Activated CD8-positive, alpha-beta T cell treated with anti-CD3 and anti-CD28 coated beads, Interleukin-2, amount 10 ng/mL, durations not matched to agents 7 days and 5 days (primary cell): ENCODE measurements around the gene ADGRD1. TPM values are rescaled to one million over a fixed set of nuclear protein-coding genes. Genes with fewer than 3 reads are reported as not detected.

Experiments used
- ATAC-seq: fragments of 150-1000 bp; cut with Tn5 transposase; one replicate; pipeline ENCODE4 v1.10.0; 2021; ENCODE audit warnings: moderate library complexity
- CTCF ChIA-PET: fragments of 350-600 bp; sonication (Branson Sonifier 250); formaldehyde crosslinking; loops from one replicate; lab custom pipeline; 2021; ENCODE audit warnings: antibody characterized with exemption; lab: Charles Lee
- POLR2A ChIA-PET: fragments of 350-600 bp; sonication (Branson Sonifier 250); formaldehyde crosslinking; loops from one replicate; lab custom pipeline; 2021; ENCODE audit warnings: antibody characterized with exemption; lab: Charles Lee
- DNase-seq: peaks from one replicate; pipeline ENCODE4 v3.0.0-alpha.2; 2020
- H3K27ac Mint-ChIP-seq: one replicate; pipeline ENCODE4 v1.8.0; 2021; ENCODE audit warnings: mild to moderate bottlenecking, mixed read lengths
- H3K27me3 Mint-ChIP-seq: one replicate; pipeline ENCODE4 v1.8.0; 2021; ENCODE audit warnings: low read depth, mixed read lengths
- H3K36me3 Mint-ChIP-seq: one replicate; pipeline ENCODE4 v1.8.0; 2021; ENCODE audit warnings: low read depth, mixed read lengths
- H3K4me1 Mint-ChIP-seq: one replicate; pipeline ENCODE4 v1.8.0; 2021; ENCODE audit warnings: low read depth, mixed read lengths
- H3K4me3 Mint-ChIP-seq: one replicate; pipeline ENCODE4 v1.8.0; 2021; ENCODE audit warnings: mild to moderate bottlenecking, mixed read lengths
- H3K9me3 Mint-ChIP-seq: one replicate; pipeline ENCODE4 v1.8.0; 2022; ENCODE audit warnings: mixed read lengths; ENCODE audit not compliant: insufficient read depth
- total RNA-seq, 2 experiments: library from RNA; stranded (reverse); gene quantifications; one replicate each; pipeline ENCODE4 v1.2.3, GENCODE V29; 2021

Gene ADGRD1
- total RNA-seq, 2 experiments from 2014 or later: not detected

DNA sequence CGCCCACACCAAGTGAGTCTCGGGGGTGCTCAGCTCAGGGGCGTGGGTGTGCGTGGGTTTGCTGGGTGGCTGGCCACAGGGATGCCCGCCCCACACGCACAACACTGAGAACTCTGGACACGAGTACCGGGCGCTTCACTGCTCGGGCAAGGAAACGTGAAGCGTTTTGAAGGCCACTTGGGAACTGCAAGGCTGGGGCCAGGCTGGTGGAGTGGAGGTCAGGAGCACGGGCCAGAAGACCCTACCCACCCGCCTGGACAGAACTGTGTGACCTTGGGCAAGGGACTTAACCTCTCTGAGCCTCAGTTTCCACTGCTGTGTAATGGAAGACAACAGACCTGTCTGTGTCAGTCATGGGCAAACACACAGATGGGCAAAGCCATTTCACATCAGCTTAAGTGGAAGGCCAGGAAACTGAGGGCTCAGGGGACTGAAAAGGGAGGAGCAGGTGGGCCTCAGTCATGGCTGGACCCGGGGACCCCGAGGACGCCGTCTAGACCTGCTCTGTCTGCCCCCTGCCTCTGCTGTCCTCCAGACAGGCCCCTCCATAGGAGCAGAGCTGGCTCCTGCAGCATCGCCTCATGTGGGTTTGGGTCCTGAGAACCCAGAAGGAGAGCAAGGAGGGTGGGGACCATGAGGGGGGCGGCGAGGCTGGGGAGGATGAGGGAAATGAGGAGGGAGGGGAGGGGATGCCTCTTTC is 52.5 kb downstream of the ADGRD1 start:
- no peak for ATAC-seq
- POLR2A ChIA-PET: no interaction called here
- CTCF ChIA-PET: no interaction called here
- Mint-ChIP-seq H3K27me3 (no peaks in the 10 kb centered on the region), H3K27ac (no peak overlapping the region), H3K4me1 (no peaks in the 10 kb centered on the region), H3K4me3 (no peak overlapping the region), H3K9me3 (no peaks in the 10 kb centered on the region), H3K36me3 (no peaks in the 10 kb centered on the region)
- DNase-seq: no peak

GRCh38 chr12:131007031-131007739 is 53.5 kb downstream of the ADGRD1 start:
- ChIA-PET POLR2A (no interaction called here), CTCF (no interaction called here)
- H3K36me3 Mint-ChIP-seq: no peaks in the 10 kb centered on the region
- no peaks in the 10 kb centered on the region for H3K9me3 Mint-ChIP-seq
- no peak overlapping the region for H3K27ac Mint-ChIP-seq
- DNase-seq (no peak), ATAC-seq (no peak)
- H3K4me3 Mint-ChIP-seq: no peak overlapping the region
- H3K4me1 Mint-ChIP-seq: no peaks in the 10 kb centered on the region
- H3K27me3 Mint-ChIP-seq: no peaks in the 10 kb centered on the region

GRCh38 chr12:131007740-131008117 is 54.0 kb downstream of the ADGRD1 start:
- H3K4me3 Mint-ChIP-seq: no peak overlapping the region
- H3K36me3 Mint-ChIP-seq: no peaks in the 10 kb centered on the region
- H3K9me3 Mint-ChIP-seq: no peaks in the 10 kb centered on the region
- DNase-seq (no peak), ATAC-seq (no peak)
- H3K27me3 Mint-ChIP-seq: no peaks in the 10 kb centered on the region
- ChIA-PET POLR2A (no interaction called here), CTCF (no interaction called here)
- H3K4me1 Mint-ChIP-seq: no peaks in the 10 kb centered on the region
- H3K27ac Mint-ChIP-seq: no peak overlapping the region

- Mint-ChIP-seq H3K27ac (no peak overlapping the region), H3K27me3 (no peaks in the 10 kb centered on the region), H3K9me3 (no peaks in the 10 kb centered on the region), H3K4me3 (no peak overlapping the region), H3K36me3 (no peaks in the 10 kb centered on the region), H3K4me1 (no peaks in the 10 kb centered on the region)
- POLR2A ChIA-PET: no interaction called here
- no peak for DNase-seq
- CTCF ChIA-PET: no interaction called here
- ATAC-seq: no peak
Measured at GRCh38 chr12:131008131-131008912, 54.6 kb downstream of the ADGRD1 start.

- Mint-ChIP-seq H3K9me3 (no peaks in the 10 kb centered on the region), H3K27me3 (no peaks in the 10 kb centered on the region), H3K4me3 (no peak overlapping the region), H3K36me3 (no peaks in the 10 kb centered on the region), H3K4me1 (no peaks in the 10 kb centered on the region), H3K27ac (no peak overlapping the region)
- DNase-seq (no peak), ATAC-seq (no peak)
- ChIA-PET POLR2A (no interaction called here), CTCF (no interaction called here)
Measured at GRCh38 chr12:131008913-131009270, 55.2 kb downstream of the ADGRD1 start.

- ChIA-PET CTCF (no interaction called here), POLR2A (no interaction called here)
- H3K27ac Mint-ChIP-seq: no peak overlapping the region
- DNase-seq (no peak), ATAC-seq (no peak)
- H3K4me3 Mint-ChIP-seq: no peak overlapping the region
- H3K36me3 Mint-ChIP-seq: no peaks in the 10 kb centered on the region
- no peaks in the 10 kb centered on the region for H3K4me1 Mint-ChIP-seq
- no peaks in the 10 kb centered on the region for H3K9me3 Mint-ChIP-seq
- H3K27me3 Mint-ChIP-seq: no peaks in the 10 kb centered on the region
Measured at GRCh38 chr12:131009595-131010395, 56.1 kb downstream of the ADGRD1 start.

DNA sequence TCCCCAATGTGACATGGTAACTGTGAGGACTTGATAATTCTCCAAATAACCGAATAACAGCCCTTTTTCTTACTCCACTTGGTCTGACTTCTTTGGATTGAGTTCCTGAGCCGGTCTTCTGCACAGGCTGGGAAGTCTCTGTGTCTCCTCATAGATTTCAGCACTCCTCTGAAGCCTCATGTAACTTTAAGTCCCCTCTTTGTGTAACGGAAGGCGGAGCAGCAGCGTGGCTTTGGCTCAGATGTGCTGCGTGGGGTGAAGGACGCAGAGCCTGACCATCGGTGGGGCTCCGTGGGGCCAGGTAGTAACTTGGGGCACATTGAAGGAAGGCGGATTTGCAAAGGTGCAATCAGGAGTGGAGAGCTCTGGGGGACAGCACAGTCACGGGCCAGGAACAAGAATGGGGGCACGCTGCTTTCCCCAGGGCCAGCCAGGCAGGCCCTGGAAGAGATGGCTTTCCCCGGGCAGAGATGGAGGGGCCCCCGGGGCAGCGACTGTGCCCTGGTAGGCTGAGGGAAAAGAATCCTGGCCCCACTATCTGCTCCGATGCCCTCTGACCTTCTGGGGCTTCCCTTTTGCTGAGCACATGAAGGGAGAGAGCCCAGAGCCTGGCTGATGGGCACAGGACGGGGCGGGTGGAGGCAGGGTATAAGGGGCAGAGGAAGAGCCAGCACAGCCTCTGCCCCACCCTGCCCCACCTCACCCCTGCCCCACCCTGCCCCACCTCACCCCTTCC is 56.9 kb downstream of the ADGRD1 start:
- CTCF ChIA-PET: no interaction called here
- no peaks in the 10 kb centered on the region for H3K36me3 Mint-ChIP-seq
- no peaks in the 10 kb centered on the region for H3K4me1 Mint-ChIP-seq
- no peaks in the 10 kb centered on the region for H3K27me3 Mint-ChIP-seq
- POLR2A ChIA-PET: no interaction called here
- ATAC-seq (no peak), DNase-seq (no peak)
- no peak overlapping the region for H3K4me3 Mint-ChIP-seq
- no peak overlapping the region for H3K27ac Mint-ChIP-seq
- H3K9me3 Mint-ChIP-seq: no peaks in the 10 kb centered on the region

- DNase-seq: no peak
- CTCF ChIA-PET: no interaction called here
- no peaks in the 10 kb centered on the region for H3K4me1 Mint-ChIP-seq
- ATAC-seq: no peak
- H3K4me3 Mint-ChIP-seq: no peak overlapping the region
- H3K27ac Mint-ChIP-seq: no peak overlapping the region
- H3K36me3 Mint-ChIP-seq: no peaks in the 10 kb centered on the region
- no peaks in the 10 kb centered on the region for H3K9me3 Mint-ChIP-seq
- POLR2A ChIA-PET: no interaction called here
- H3K27me3 Mint-ChIP-seq: no peaks in the 10 kb centered on the region
Measured at GRCh38 chr12:131011165-131012079, 57.7 kb downstream of the ADGRD1 start.

GRCh38 chr12:131012279-131013069 is 58.8 kb downstream of the ADGRD1 start:
- CTCF ChIA-PET: no interaction called here
- Mint-ChIP-seq H3K4me1 (no peaks in the 10 kb centered on the region), H3K9me3 (no peaks in the 10 kb centered on the region), H3K27me3 (no peaks in the 10 kb centered on the region), H3K4me3 (no peak overlapping the region), H3K36me3 (no peaks in the 10 kb centered on the region), H3K27ac (no peak overlapping the region)
- no peak for ATAC-seq
- no peak for DNase-seq
- POLR2A ChIA-PET: no interaction called here

DNA sequence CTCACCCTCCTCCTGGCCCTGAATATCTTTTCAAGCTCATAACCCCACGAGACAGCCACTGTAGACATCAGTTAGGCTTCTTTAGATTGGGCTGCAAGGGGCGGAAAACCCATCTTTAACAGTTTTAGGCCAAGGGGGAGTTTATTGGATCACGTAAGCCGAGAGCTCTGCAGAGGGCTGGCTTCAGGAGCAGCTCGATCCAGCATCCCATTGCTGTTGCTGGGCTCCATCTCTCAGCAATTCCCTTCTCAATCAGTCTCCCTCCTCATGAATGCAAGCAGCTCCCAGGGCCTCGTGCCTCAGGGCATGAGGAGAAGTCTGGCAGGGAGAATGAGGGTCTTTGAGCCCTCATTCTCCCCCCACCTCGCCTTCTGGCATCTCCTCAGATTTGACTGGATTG is 59.4 kb downstream of the ADGRD1 start:
- H3K27ac Mint-ChIP-seq: no peak overlapping the region
- ATAC-seq (no peak), DNase-seq (no peak)
- no peaks in the 10 kb centered on the region for H3K9me3 Mint-ChIP-seq
- no peaks in the 10 kb centered on the region for H3K4me1 Mint-ChIP-seq
- ChIA-PET CTCF (no interaction called here), POLR2A (no interaction called here)
- H3K27me3 Mint-ChIP-seq: no peaks in the 10 kb centered on the region
- H3K36me3 Mint-ChIP-seq: no peaks in the 10 kb centered on the region
- no peak overlapping the region for H3K4me3 Mint-ChIP-seq
